GM21447 (cell line): ENCODE measurements around the gene FYN.
"Not testable (repeated sequence)": the region's sequence is repeated elsewhere in the genome, so short reads cannot be mapped to it uniquely, and the experiment has no call there.

ENCODE experiments used
- ATAC-seq: cut with Tn5 transposase; IDR thresholded peaks from one replicate; pipeline ENCODE4 v1.9.1; 2021; ENCODE audit not compliant: unreplicated experiment

The FYN gene

GRCh38 chr6:111646942-111647341 is 226.3 kb downstream of the FYN start:
- ATAC-seq = no peak

GRCh38 chr6:111646034-111646433 is 227.2 kb downstream of the FYN start:
- ATAC-seq = no peak

GRCh38 chr6:111644893-111645430 is 228.3 kb downstream of the FYN start:
- ATAC-seq = no peak

- peak; percentile 75 for ATAC-seq
Measured at GRCh38 chr6:111642463-111643158, 230.6 kb downstream of the FYN start.

- ATAC-seq = no peak
Measured at GRCh38 chr6:111639266-111639665, 234.0 kb downstream of the FYN start.

- ATAC-seq = not testable (repeated sequence)
Measured at GRCh38 chr6:111634981-111635380, 238.3 kb downstream of the FYN start.

- ATAC-seq = no peak
Measured at GRCh38 chr6:111633822-111634221, 239.4 kb downstream of the FYN start.

GRCh38 chr6:111632468-111633247 is 240.6 kb downstream of the FYN start:
- no peak for ATAC-seq

- ATAC-seq = no peak
Measured at GRCh38 chr6:111631903-111632460, 241.3 kb downstream of the FYN start.

GRCh38 chr6:111631018-111631417 is 242.2 kb downstream of the FYN start:
- ATAC-seq = no peak

GRCh38 chr6:111628142-111628850 is 245.0 kb downstream of the FYN start:
- ATAC-seq = no peak

GRCh38 chr6:111626441-111626840 is 246.8 kb downstream of the FYN start:
- ATAC-seq = no peak

GRCh38 chr6:111625461-111626391 is 247.5 kb downstream of the FYN start:
- ATAC-seq = no peak

- no peak for ATAC-seq
Measured at GRCh38 chr6:111625099-111625416, 248.2 kb downstream of the FYN start.

- ATAC-seq = no peak
Measured at GRCh38 chr6:111624401-111625098, 248.7 kb downstream of the FYN start.

- no peak for ATAC-seq
Measured at GRCh38 chr6:111623046-111623718, 250.1 kb downstream of the FYN start.

- no peak for ATAC-seq
Measured at GRCh38 chr6:111620169-111620568, 253.1 kb downstream of the FYN start.

GRCh38 chr6:111618407-111618806 is 254.8 kb downstream of the FYN start:
- no peak for ATAC-seq

GRCh38 chr6:111617149-111617548 is 256.1 kb downstream of the FYN start:
- no peak for ATAC-seq
